ENCODE data around the gene PPP1R16B. TPM values are rescaled to one million over a fixed set of nuclear protein-coding genes. Genes with fewer than 3 reads are reported as not detected.
A peak's percentile ranks its signal among the peaks of the same experiment; 100 is the strongest.

The PPP1R16B gene
- total RNA-seq, 4 donors from 2014 or later, result 0.99 to 6.7 (median 3.6) TPM

DNA sequence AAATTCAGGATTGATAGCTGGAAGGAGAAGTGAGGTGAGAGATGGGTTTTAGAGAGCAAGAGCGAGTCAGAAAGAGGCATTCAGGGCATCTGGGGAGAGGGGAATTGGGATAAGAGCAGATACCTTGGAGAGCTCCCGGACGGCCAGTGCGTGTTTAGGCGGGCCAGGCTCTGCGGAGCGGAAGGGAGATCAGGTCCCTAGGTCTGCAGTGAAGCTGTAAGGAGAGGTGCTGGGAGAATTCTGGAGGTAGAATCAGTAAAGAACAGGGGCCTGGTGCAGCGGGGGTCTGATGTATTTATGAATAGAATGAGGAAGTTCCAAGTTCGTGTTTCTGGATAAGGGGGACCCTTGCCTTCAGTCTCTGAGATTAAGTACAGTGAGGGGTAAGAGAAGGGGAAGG lies 73.4 kb downstream of the PPP1R16B start:
- Histone ChIP-seq H3K27ac (no peak overlapping the region), H3K36me3 (no peaks in the 10 kb centered on the region), H3K4me3 (no peak overlapping the region), H3K9me3 (no peaks in the 10 kb centered on the region), H3K4me1 (peaks cover 0 to 47% (median 17%) of the 10 kb centered on the region in 3 donors), H3K27me3 (peaks cover 0 to 76% (median 3%) of the 10 kb centered on the region in 4 donors)
- DNase-seq, result no peak
- intact Hi-C loops (cut with DNase I), result no loop called here
- WGBS, 2 donors, result 31% methylated on average over 9 of the region's 9 CpGs
- TF ChIP-seq POLR2A (IDR thresholded peaks at IDR 0.05) (no peak), CTCF (IDR thresholded peaks at IDR 0.05) (no peak)

DNA sequence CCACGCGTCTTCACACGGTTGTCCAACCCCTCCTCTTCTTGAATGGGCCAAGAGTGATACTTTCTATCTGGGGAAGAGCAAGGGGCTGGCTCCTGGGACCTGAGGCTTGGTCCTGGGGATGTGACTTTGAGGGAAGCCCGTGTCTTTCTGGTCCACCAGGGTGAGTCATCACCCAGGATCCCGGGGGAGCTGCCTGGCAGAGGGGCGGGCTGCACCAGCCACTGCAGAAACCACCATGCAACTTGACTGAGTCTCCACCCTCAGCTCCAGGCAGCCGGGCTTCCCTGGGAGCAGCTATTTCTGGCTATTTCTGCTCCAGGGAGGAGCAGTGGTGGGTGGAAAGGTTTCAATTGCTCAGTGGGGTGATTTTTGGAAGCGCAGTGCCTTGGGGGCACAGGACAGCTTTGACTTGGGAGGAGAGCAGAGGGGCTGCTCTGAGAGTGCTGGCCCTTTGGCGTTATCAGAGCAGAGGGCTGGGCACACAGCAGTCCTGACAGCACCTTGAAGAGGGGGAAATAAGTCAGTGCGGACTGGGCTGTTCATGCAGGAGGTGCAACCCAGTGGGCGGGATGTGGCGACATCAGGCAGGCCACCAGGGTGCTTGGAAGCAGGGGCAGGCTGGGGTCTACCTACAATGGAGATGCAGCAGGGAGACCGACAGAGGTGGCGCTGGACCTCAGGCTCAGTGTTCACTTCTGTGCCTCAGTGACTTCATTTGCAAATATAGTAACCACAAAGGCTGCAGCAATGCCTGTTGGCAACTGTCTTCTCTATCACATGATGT lies 75.6 kb downstream of the PPP1R16B start:
- WGBS, 2 donors, result 62 to 88% methylated on average over 6 to 7 of the region's 14 CpGs
- DNase-seq, result no peak
- Histone ChIP-seq H3K27ac (no peak overlapping the region), H3K4me1 (peaks cover 0 to 29% (median 6%) of the 10 kb centered on the region in 3 donors), H3K9me3 (no peaks in the 10 kb centered on the region), H3K4me3 (no peak overlapping the region), H3K27me3 (peaks cover 0 to 58% (median 3%) of the 10 kb centered on the region in 4 donors), H3K36me3 (no peaks in the 10 kb centered on the region)
- intact Hi-C loops (cut with DNase I), result no loop called here
- TF ChIP-seq POLR2A (IDR thresholded peaks at IDR 0.05), result no peak
- TF ChIP-seq CTCF (IDR thresholded peaks at IDR 0.05), result no peak

GRCh38 chr20:38881806-38882440 lies 76.4 kb downstream of the PPP1R16B start:
- Histone ChIP-seq H3K4me1 (peaks cover 0 to 22% (median 4%) of the 10 kb centered on the region in 3 donors), H3K27me3 (peaks cover 0 to 58% (median 3%) of the 10 kb centered on the region in 4 donors), H3K4me3 (no peak overlapping the region), H3K36me3 (no peaks in the 10 kb centered on the region), H3K27ac (peak overlapping the region in 1 of 4 donors; percentile 34), H3K9me3 (no peaks in the 10 kb centered on the region)
- intact Hi-C loops (cut with DNase I), result no loop called here
- 86 to 88% methylated on average over 4 of the region's 4 CpGs for WGBS, 2 donors
- TF ChIP-seq POLR2A (IDR thresholded peaks at IDR 0.05) (no peak), CTCF (IDR thresholded peaks at IDR 0.05) (no peak)
- DNase-seq, result no peak

- intact Hi-C loops (cut with DNase I), result no loop called here
- H3K36me3 ChIP-seq, result no peaks in the 10 kb centered on the region
- no peaks in the 10 kb centered on the region for H3K9me3 ChIP-seq
- peaks cover 0 to 58% (median 3%) of the 10 kb centered on the region in 4 donors for H3K27me3 ChIP-seq
- DNase-seq, result no peak
- WGBS, 2 donors, result 72 to 76% methylated on average over 2 of the region's 2 CpGs
- no peak overlapping the region for H3K27ac ChIP-seq
- no peak for TF ChIP-seq POLR2A (IDR thresholded peaks at IDR 0.05)
- no peak for TF ChIP-seq CTCF (IDR thresholded peaks at IDR 0.05)
- peaks cover 0 to 15% (median 0%) of the 10 kb centered on the region in 3 donors for H3K4me1 ChIP-seq
- no peak overlapping the region for H3K4me3 ChIP-seq
Measured at GRCh38 chr20:38882600-38882999, 77.1 kb downstream of the PPP1R16B start.
